ENCODE measurements around the gene IFFO2.
A peak's percentile ranks its signal among the peaks of the same experiment; 100 is the strongest.

- no peak for TF ChIP-seq CTCF (IDR thresholded peaks at IDR 0.05)
- TF ChIP-seq ZBTB33 (IDR thresholded peaks at IDR 0.05; ENCODE audit: borderline replicate concordance, low read depth) = no peak
- TF ChIP-seq GABPA (IDR thresholded peaks at IDR 0.05; ENCODE audit: low read depth) = no peak
- TF ChIP-seq FOXJ3 (CRISPR knock-in tag; IDR thresholded peaks at IDR 0.05) = no peak
- no peak for TF ChIP-seq SMC3 (IDR thresholded peaks at IDR 0.05; ENCODE audit: low read depth, low read length)
- TF ChIP-seq NFIC (IDR thresholded peaks at IDR 0.05; ENCODE audit: borderline replicate concordance) = peak; percentile 46; the same call in 1 of the 2 replicates
These were observed 15.0 kb downstream of the IFFO2 start for GRCh38 chr1:18941221-18942141.

Data from SK-N-SH (cell line).